CD4-positive, alpha-beta T cell treated with Interleukin-4 for 4 hours (primary cell): Measurements from ENCODE around the gene ELK4.

Source experiments
- DNase-seq: peaks from one replicate; pipeline ENCODE4 v3.0.0-alpha.2; 2020

The ELK4 gene

GRCh38 chr1:205580140-205580922 lies 51.5 kb downstream of the ELK4 start:
- no peak for DNase-seq

- DNase-seq: no peak
These were observed 52.1 kb downstream of the ELK4 start for GRCh38 chr1:205579711-205580110.

DNA sequence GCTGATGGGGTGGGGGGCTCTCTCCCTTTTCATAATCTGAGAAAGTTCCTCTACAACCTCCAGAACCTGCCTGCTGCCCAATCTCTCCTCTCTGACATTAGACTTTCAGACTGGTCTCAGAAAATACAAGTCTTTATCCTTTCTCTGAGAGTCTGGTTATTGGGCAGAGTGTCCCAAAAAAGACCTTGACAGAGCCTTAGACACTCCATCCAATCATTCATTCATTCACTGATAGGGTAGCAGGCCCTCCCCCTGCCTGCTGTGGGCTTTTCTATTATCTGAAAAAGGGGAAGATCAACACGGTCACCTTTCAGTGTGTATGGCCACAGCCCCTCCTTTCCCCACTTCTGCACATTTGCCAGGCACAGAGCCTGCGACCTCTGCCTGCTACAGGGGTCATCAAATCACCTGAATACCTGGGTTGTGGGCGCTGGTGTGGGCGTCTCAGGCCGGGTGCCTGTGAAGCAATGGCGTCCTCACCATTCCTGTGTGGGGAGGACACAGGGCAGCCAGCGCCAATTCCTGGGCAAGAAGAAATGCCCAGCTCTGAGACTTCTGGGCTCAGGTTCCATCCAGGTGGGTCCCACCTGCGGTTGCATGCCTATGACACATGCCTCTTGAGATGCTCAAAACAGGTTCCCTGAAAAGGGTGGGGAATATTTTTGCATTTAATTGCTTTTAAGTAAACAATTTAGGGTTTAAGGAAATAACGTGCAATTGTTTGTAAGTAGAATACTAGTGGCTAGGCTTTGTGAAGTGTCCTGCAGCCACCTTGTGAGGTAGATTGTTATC lies 52.8 kb downstream of the ELK4 start:
- DNase-seq: no peak

DNA sequence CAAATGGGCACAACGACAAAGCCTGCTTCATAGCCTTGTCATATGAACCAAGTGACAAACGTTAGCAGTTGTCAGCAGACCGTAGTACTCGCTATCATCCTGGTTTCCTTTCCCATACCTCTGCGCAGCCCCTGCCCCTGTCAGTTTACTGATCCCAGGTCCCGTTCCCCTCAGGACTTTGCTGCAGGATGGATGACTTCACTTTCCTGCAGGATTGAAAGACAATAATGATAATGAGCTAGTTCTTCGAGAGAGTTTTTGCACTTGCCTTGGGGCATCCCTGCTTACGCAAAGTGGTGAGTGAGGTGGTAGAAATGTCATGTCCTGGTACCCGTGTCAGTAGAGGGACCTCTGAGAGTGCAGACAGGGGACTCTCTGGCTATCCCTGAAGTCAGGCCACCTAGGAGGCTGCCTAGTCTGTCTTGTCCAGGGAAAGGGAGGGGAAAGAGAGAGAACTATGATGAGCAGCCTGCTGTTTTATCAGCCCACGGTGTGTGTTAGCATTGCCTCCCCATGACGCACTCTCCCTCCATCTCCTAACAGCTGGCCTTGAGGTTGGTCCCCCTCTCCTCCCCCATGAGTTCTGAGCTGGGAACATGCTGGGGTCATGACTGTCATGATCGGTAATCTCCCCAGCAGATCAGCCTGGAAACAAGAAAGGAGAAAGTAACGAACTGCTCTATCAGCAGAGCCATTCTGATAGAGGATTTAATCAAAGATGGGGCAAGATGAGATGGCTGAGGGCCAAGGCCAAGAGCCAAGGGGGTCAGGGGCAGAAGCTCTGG lies 53.7 kb downstream of the ELK4 start:
- DNase-seq: no peak

- DNase-seq: no peak
These were observed 54.7 kb downstream of the ELK4 start for GRCh38 chr1:205576805-205577761.

DNA sequence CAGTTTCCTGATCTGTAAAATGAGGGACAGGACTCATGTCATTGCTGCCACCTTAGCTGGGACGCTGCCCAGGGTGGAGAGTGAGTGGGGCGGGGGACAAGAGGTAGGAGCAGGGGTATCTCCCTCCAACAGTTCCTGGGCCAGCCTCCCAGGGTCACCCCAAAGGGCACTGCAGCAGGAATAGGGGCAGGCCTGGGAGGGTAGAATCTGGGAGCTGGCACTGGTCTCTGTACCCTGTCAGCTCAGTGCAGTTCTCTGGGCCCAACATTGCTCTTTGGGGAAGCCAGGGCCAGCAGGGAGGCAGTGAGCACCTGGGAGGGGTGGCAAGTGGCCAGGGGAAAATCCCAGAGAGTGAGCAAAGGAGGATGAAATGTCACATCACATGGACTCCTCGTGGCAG lies 55.8 kb downstream of the ELK4 start:
- no peak for DNase-seq

DNA sequence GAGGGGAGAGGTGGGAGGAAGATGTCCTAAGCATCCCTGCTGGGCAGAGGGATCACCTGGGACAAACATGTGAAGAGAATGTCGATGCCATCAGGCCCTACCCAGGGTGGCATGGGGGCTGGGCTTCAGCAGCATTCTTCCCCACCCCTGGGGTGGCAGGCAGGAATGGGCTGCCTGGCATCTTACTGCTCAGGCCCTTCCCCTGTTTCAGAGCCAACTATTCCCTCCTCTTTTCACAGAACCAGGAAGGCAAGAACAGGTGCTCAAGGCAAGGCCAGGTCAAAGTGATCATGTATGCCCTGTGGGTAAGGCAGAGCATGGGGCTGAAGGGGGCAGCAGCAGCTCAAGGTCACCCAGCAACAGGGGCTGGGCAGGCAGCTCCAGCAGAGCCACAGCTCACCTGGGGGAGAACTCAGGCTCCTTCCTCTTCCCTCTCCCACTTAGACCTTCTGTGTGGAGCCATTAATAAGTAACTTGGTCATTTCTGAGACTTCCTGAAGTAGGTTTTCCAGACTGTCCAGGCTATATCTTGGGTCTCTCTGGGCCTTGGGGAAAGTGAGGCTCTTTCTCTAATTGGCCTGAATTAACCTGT lies 56.4 kb downstream of the ELK4 start:
- no peak for DNase-seq

GRCh38 chr1:205572421-205572820 lies 59.4 kb downstream of the ELK4 start:
- DNase-seq: no peak

DNA sequence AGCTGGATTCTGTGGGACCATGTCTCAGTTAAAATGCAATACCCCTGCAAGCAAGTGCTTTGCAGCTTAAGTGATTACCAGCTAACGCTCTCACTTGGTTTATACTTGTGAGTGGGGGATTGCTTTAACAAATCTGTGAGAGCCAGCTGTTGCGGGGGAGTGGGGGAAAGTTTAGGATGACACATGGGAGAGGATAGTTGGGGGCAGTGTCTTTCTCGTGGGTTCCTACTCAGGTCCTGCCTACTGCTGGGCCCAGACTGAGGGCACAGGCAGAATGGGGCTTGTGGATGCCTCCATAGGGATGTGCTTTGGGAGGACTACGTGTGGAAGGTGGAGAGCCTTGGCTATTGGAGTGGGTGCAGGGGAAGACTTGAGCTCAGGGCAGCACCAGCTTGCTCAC lies 60.1 kb downstream of the ELK4 start:
- DNase-seq: no peak

GRCh38 chr1:205570796-205571537 lies 60.8 kb downstream of the ELK4 start:
- no peak for DNase-seq

- DNase-seq: no peak
These were observed 61.7 kb downstream of the ELK4 start for GRCh38 chr1:205570173-205570501.

DNA sequence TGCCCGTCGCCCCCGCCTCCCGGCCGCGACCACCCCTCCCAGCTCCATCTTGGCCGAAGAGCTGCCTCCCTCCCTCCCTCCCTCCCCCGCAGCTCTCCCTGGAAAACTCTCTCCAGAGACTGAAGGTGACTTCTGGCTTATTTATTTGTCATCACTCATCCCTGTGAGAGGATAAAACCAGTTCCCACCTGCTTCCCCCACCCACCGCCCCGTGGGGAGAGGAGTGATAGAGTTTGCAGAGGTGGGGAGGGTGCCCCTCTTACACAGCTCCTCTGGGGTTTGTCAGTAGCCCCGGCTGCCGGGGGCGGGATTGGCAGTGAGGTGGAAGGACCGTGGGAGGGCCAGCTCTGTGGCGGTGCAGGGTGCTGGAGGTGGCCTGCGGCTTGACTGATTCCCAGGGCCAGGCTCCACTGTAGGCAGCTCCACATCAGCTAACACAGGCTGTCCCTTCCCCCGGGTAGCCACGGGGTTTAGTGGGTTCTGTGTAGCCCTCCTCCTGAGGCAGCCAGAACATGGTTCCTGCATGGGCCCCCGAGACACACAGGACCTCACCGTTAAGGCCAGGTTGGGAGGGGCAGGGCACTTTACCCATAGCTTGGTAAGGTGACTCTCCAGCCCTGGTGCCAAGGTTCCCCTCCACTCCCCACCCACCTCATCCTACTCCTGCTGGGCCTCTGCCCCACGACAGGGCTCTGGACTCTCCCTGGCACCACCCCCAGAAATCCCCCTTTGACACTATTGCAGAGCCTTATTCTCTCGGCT lies 62.2 kb downstream of the ELK4 start:
- DNase-seq: no peak

GRCh38 chr1:205568469-205569361 lies 63.1 kb downstream of the ELK4 start:
- DNase-seq: no peak

DNA sequence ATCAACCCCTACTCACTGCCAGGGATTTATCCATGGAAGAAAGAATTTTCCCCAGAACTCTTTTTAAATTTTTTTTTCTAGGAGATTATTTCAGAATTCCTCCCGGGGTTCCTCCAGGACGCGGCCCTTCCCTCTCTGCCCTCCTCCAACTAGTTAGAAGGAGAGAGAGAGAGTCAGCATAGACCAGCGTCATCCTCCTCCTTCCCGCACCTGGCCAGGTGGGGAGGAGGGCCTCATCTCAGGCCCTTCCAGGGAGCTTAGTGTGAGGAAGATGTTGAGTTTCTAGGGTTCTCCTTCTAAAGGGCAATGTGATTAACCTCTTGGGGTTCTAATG lies 63.7 kb downstream of the ELK4 start:
- DNase-seq: no peak

DNA sequence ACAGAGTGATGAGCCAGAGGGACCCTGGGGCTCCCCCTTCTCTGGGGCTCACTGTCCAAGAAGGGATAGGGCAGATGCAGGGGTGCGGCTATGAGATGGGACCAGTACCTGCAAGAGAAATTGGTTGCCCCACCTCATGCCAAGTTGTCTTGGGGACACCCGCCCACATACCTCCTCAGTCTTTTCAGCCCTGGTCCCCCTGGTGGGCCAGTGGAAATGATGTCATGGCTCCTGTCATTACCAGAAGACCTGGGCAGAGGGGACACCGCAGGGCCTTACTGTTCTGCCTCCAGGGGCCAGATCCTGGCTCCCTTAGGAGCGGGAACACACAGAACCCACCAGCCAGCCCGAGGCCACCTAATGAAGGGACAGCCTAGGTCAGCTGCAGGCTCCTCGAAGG lies 64.1 kb downstream of the ELK4 start:
- no peak for DNase-seq

DNA sequence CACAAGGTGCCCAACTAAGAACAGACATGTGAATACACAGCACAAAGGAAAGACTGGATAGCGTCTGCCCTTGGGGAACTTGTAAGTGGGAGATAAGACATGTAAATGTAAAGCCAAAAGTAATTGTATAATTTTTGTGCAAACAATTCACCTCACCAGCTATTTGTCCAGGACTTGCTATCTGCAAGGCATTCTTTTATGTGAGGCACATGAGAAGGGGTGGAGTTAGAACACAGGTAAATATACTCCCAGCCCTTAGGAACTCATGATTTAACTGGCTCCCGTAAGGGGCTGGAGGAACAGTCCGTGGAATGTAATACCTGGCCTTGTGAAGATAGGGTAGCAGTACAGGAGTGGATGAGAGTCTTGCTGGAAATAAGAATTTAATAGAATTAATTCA lies 66.0 kb downstream of the ELK4 start:
- no peak for DNase-seq

GRCh38 chr1:205563927-205564441 lies 67.8 kb downstream of the ELK4 start:
- no peak for DNase-seq

DNA sequence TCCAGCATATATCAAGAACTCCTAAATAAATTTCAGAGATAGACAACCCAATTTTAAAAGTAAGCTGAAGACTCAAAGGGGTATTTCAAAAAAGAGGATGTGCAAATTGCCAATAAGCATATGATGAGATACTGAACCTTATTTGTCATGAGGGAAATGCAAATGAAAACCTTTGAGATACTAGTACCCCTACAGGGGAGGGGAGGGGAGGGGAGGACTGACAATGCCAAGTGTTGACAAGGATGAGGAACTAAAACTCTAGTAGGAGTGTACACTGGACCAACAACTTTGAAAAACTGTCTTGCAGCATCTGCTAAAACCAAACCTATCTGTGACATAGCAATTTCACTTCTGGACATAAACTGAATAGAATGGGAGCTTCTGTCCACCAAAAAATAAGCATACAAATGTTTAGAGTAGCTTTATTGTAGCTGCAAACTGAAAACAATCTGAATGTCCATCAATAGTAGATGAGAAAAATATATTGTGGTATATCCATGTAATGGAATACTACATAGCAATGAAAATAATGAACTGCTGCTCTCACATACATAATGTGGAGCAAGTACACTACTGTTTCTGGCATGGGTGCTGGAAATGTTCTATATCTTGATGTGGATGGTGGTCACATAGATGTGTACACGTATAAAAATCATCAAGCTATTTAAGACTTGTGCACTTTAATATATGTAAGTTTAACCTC lies 70.2 kb downstream of the ELK4 start:
- no peak for DNase-seq
